ENCODE measurements around the gene EML6.

DNA sequence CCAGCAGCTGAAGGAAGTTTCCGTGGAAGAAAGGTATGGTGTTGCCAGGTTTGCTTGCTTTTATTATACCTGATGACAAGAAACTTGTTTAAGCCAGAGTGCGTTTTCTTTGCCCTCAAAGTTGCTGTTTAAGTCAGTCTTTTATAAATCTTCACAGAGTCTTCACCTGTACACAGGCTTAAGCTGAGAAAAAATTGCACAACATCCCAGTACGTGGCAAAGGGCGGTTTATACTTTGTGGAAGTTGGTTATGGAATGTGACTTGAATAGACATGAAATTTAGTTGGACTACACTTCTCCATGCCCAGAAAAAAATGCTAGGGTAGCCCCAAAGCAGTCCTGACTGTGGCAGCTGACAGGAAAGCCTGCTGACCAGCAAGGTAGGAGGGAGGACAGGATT is 205.3 kb downstream of the EML6 start:
- TF ChIP-seq, protein P1, sequence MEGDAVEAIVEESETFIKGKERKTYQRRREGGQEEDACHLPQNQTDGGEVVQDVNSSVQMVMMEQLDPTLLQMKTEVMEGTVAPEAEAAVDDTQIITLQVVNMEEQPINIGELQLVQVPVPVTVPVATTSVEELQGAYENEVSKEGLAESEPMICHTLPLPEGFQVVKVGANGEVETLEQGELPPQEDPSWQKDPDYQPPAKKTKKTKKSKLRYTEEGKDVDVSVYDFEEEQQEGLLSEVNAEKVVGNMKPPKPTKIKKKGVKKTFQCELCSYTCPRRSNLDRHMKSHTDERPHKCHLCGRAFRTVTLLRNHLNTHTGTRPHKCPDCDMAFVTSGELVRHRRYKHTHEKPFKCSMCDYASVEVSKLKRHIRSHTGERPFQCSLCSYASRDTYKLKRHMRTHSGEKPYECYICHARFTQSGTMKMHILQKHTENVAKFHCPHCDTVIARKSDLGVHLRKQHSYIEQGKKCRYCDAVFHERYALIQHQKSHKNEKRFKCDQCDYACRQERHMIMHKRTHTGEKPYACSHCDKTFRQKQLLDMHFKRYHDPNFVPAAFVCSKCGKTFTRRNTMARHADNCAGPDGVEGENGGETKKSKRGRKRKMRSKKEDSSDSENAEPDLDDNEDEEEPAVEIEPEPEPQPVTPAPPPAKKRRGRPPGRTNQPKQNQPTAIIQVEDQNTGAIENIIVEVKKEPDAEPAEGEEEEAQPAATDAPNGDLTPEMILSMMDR (conservative IDR thresholded peaks at IDR 0.05; ENCODE audit: low read depth, low read length) = no peak
- no peak for TF ChIP-seq EZH2phosphoT487 (IDR thresholded peaks at IDR 0.05; ENCODE audit: borderline replicate concordance, low read length)
